WTC11 (cell line): ENCODE measurements around the gene GRIA4. TPM values are rescaled to one million over a fixed set of nuclear protein-coding genes. Genes with fewer than 3 reads are reported as not detected.

Source experiments
- ATAC-seq: fragments of 200-7000 bp; cut with Tn5 transposase; 2 replicates; pipeline ENCODE4 v1.10.0; 2021; ENCODE audit warnings: mild to moderate bottlenecking, moderate library complexity
- CTCF ChIA-PET: fragments of 300-600 bp; sonication (Branson Sonifier 250); formaldehyde crosslinking; loops from one replicate; lab custom pipeline; 2021; ENCODE audit warnings: antibody characterized with exemption; lab: Charles Lee
- POLR2A ChIA-PET: fragments of 350-600 bp; sonication (Branson Sonifier 250); formaldehyde crosslinking; loops from one replicate; lab custom pipeline; 2021; ENCODE audit warnings: antibody characterized with exemption; lab: Charles Lee
- DNase-seq: peaks from one replicate; pipeline ENCODE4 v3.0.0; 2021; ENCODE audit warnings: low spot score
- H3K27ac Mint-ChIP-seq: 2 replicates; pipeline ENCODE4 v1.8.0; 2021; ENCODE audit warnings: mixed read lengths
- H3K27me3 Mint-ChIP-seq: 2 replicates; pipeline ENCODE4 v1.8.0; 2021; ENCODE audit warnings: low read depth, mild to moderate bottlenecking, moderate library complexity, mixed read lengths
- H3K36me3 Mint-ChIP-seq: 2 replicates; pipeline ENCODE4 v1.8.0; 2021; ENCODE audit warnings: mixed read lengths
- H3K4me1 Mint-ChIP-seq: 2 replicates; pipeline ENCODE4 v1.8.0; 2022; ENCODE audit warnings: mixed read lengths
- H3K4me3 Mint-ChIP-seq: 2 replicates; pipeline ENCODE4 v1.8.0; 2021; ENCODE audit warnings: mild to moderate bottlenecking, moderate library complexity, mixed read lengths
- H3K9me3 Mint-ChIP-seq: 2 replicates; pipeline ENCODE4 v1.8.0; 2021; ENCODE audit warnings: mixed read lengths
- CREM ChIP-seq: sonication (generic); formaldehyde crosslinking; IDR thresholded peaks from 2 replicates; pipeline ENCODE4 v1.8.1; 2022; ENCODE audit warnings: mild to moderate bottlenecking, missing genetic modification reagents, moderate library complexity
- GABPB1 ChIP-seq: sonication (generic); formaldehyde crosslinking; IDR thresholded peaks from 2 replicates; pipeline ENCODE4 v1.8.1; 2023; ENCODE audit warnings: mild to moderate bottlenecking, missing genetic modification reagents
- JUN ChIP-seq: sonication (generic); formaldehyde crosslinking; IDR thresholded peaks from 2 replicates; pipeline ENCODE4 v1.8.0; 2023; ENCODE audit warnings: mild to moderate bottlenecking, missing genetic modification reagents
- KAT7 ChIP-seq: sonication (generic); formaldehyde crosslinking; IDR thresholded peaks from 2 replicates; pipeline ENCODE4 v1.8.1; 2023; ENCODE audit warnings: missing genetic modification reagents, mild to moderate bottlenecking, borderline replicate concordance
- MXD4 ChIP-seq: fragments of 250-450 bp; sonication (Bioruptor Pico); IDR thresholded peaks from 2 replicates; pipeline ENCODE4 v1.8.0; 2021; ENCODE audit warnings: mild to moderate bottlenecking, moderate library complexity, borderline replicate concordance
- MYBL2 ChIP-seq: sonication (generic); formaldehyde crosslinking; IDR thresholded peaks from 2 replicates; pipeline ENCODE4 v1.8.1; 2023; ENCODE audit warnings: mild to moderate bottlenecking, moderate library complexity, missing genetic modification reagents
- NFE2L1 ChIP-seq: sonication (generic); formaldehyde crosslinking; IDR thresholded peaks from 2 replicates; pipeline ENCODE4 v1.8.1; 2023; ENCODE audit warnings: missing genetic modification reagents
- PRRX2 ChIP-seq: fragments of 250-450 bp; sonication (Bioruptor Pico); IDR thresholded peaks from 2 replicates; pipeline ENCODE4 v1.8.0; 2021; ENCODE audit warnings: mild to moderate bottlenecking
- RELA ChIP-seq: sonication (generic); formaldehyde crosslinking; IDR thresholded peaks from 2 replicates; pipeline ENCODE4 v1.8.1; 2022; ENCODE audit warnings: missing genetic modification reagents, mild to moderate bottlenecking, borderline replicate concordance
- RORB ChIP-seq: fragments of 250-450 bp; sonication (Bioruptor Pico); IDR thresholded peaks from 2 replicates; pipeline ENCODE4 v1.9.0; 2021; ENCODE audit warnings: mild to moderate bottlenecking
- SMAD4 ChIP-seq: sonication (generic); formaldehyde crosslinking; IDR thresholded peaks from 2 replicates; pipeline ENCODE4 v1.8.0; 2022; ENCODE audit warnings: mild to moderate bottlenecking, missing genetic modification reagents
- TCF7 ChIP-seq: sonication (generic); formaldehyde crosslinking; IDR thresholded peaks from 2 replicates; pipeline ENCODE4 v1.8.0; 2022; ENCODE audit warnings: mild to moderate bottlenecking, low read depth, missing genetic modification reagents, moderate library complexity
- ZNF121 ChIP-seq: sonication (generic); formaldehyde crosslinking; IDR thresholded peaks from 2 replicates; pipeline ENCODE4 v1.8.0; 2023; ENCODE audit warnings: missing genetic modification reagents
- ZNF219 ChIP-seq: sonication (generic); formaldehyde crosslinking; IDR thresholded peaks from 2 replicates; pipeline ENCODE4 v1.8.0; 2023; ENCODE audit warnings: missing genetic modification reagents, mild to moderate bottlenecking, borderline replicate concordance
- ZNF232 ChIP-seq: sonication (generic); formaldehyde crosslinking; IDR thresholded peaks from 2 replicates; pipeline ENCODE4 v1.8.0; 2022; ENCODE audit warnings: mild to moderate bottlenecking, missing genetic modification reagents
- ZNF263 ChIP-seq: sonication (generic); formaldehyde crosslinking; IDR thresholded peaks from 2 replicates; pipeline ENCODE4 v1.8.1; 2022; ENCODE audit warnings: low read depth, mild to moderate bottlenecking, moderate library complexity, missing genetic modification reagents
- ZNF317 ChIP-seq: sonication (generic); formaldehyde crosslinking; IDR thresholded peaks from 2 replicates; pipeline ENCODE4 v1.8.1; 2023; ENCODE audit warnings: low read depth, mild to moderate bottlenecking, moderate library complexity, missing genetic modification reagents, borderline replicate concordance
- ZNF423 ChIP-seq: fragments of 250-450 bp; sonication (Bioruptor Pico); IDR thresholded peaks from 2 replicates; pipeline ENCODE4 v2.1.2; 2022; ENCODE audit warnings: mild to moderate bottlenecking, moderate library complexity
- ZNF671 ChIP-seq: fragments of 250-450 bp; sonication (Bioruptor Pico); IDR thresholded peaks from 2 replicates; pipeline ENCODE4 v1.8.0; 2021; ENCODE audit warnings: mild to moderate bottlenecking
- total RNA-seq: library from RNA; stranded (reverse); gene quantifications from 3 replicates; pipeline ENCODE4 v1.2.3, GENCODE V29; 2021
- TF ChIP-seq, protein P1 (sequence below): sonication (generic); formaldehyde crosslinking; IDR thresholded peaks from 2 replicates; pipeline ENCODE4 v1.8.1; 2023; ENCODE audit warnings: mild to moderate bottlenecking, missing genetic modification reagents
- TF ChIP-seq, protein P2 (sequence below): sonication (generic); formaldehyde crosslinking; IDR thresholded peaks from 2 replicates; pipeline ENCODE4 v1.8.1; 2022; ENCODE audit warnings: low read depth, mild to moderate bottlenecking, moderate library complexity, missing genetic modification reagents, borderline replicate concordance
- TF ChIP-seq, protein P3 (sequence below): sonication (generic); formaldehyde crosslinking; IDR thresholded peaks from 2 replicates; pipeline ENCODE4 v1.8.1; 2022; ENCODE audit warnings: mild to moderate bottlenecking, missing genetic modification reagents, moderate library complexity, borderline replicate concordance
- TF ChIP-seq, protein P4 (sequence below): sonication (generic); formaldehyde crosslinking; conservative IDR thresholded peaks from 2 replicates; pipeline ENCODE4 v1.8.1; 2022; ENCODE audit warnings: mild to moderate bottlenecking, missing genetic modification reagents

GRIA4 gene
- total RNA-seq, 1 experiment from 2014 or later, result 11.4 TPM

DNA sequence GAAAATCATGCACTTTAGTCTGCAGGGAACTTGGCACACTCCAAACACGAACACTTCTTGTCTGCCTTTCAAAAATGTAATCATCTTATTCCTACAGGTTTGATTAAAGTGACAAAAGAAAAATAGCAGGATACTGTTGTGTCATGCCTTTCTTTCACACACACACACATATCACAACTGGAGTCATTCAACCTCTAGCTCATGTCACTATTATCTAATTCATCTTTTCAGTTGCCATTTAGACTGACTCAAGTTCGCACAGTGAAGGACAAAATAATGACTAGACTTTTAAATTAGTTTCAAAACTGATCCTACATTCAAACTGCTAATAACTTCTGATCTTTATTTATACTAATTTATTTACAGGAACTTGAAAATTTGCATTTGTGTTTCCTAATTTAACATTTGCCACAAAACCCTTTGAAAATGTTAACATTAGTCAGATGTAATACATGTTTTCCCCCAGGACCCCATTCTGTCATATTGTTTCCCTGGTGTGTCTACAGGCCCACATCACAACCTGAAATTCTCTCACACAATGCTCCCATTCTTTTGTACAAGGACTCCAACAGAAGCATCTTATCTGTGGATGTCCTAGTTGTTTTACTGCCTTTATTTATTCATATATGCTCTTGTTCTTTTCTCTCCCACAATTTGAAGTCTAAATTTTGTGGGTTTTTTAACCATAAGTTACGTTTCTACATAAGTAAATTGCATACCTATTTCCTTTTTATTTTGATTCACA is 171.1 kb downstream of the GRIA4 start (continued):
- TF ChIP-seq, protein P1, sequence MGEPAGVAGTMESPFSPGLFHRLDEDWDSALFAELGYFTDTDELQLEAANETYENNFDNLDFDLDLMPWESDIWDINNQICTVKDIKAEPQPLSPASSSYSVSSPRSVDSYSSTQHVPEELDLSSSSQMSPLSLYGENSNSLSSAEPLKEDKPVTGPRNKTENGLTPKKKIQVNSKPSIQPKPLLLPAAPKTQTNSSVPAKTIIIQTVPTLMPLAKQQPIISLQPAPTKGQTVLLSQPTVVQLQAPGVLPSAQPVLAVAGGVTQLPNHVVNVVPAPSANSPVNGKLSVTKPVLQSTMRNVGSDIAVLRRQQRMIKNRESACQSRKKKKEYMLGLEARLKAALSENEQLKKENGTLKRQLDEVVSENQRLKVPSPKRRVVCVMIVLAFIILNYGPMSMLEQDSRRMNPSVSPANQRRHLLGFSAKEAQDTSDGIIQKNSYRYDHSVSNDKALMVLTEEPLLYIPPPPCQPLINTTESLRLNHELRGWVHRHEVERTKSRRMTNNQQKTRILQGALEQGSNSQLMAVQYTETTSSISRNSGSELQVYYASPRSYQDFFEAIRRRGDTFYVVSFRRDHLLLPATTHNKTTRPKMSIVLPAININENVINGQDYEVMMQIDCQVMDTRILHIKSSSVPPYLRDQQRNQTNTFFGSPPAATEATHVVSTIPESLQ (CRISPR knock-in tag), result no peak
- TF ChIP-seq, all 79 proteins: peak for 0

DNA sequence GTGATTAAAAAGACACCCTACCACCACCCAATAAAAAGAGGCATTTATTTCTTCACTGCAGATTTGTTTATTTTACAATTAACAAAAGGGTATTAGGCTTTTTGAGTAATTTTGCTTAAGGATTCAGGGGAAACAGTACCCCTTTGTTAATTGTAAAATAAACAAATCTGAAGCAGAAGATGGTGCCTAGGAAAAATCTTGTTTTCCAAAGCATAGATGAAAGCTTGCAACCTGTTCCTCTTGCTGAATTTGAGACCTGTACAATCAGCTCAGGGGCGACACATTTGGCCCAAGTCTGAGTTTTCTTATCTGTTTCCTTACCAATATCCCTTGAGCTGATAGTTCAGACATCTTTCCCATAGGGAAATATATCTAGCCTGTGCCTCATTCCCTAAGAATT is 171.9 kb downstream of the GRIA4 start:
- POLR2A ChIA-PET, result no interaction called here
- DNase-seq (no peak), ATAC-seq (no peak)
- no peak for TF ChIP-seq ZNF263 (CRISPR knock-in tag)
- no peak for TF ChIP-seq MYBL2 (CRISPR knock-in tag)
- TF ChIP-seq KAT7 (CRISPR knock-in tag), result no peak
- no peak for TF ChIP-seq SMAD4 (CRISPR knock-in tag)
- TF ChIP-seq NFE2L1 (CRISPR knock-in tag), result no peak
- TF ChIP-seq, protein P2, sequence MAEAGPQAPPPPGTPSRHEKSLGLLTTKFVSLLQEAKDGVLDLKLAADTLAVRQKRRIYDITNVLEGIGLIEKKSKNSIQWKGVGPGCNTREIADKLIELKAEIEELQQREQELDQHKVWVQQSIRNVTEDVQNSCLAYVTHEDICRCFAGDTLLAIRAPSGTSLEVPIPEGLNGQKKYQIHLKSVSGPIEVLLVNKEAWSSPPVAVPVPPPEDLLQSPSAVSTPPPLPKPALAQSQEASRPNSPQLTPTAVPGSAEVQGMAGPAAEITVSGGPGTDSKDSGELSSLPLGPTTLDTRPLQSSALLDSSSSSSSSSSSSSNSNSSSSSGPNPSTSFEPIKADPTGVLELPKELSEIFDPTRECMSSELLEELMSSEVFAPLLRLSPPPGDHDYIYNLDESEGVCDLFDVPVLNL (CRISPR knock-in tag), result no peak
- no peak for TF ChIP-seq RORB (CRISPR knock-in tag)
- TF ChIP-seq, protein P3, sequence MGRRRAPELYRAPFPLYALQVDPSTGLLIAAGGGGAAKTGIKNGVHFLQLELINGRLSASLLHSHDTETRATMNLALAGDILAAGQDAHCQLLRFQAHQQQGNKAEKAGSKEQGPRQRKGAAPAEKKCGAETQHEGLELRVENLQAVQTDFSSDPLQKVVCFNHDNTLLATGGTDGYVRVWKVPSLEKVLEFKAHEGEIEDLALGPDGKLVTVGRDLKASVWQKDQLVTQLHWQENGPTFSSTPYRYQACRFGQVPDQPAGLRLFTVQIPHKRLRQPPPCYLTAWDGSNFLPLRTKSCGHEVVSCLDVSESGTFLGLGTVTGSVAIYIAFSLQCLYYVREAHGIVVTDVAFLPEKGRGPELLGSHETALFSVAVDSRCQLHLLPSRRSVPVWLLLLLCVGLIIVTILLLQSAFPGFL (CRISPR knock-in tag), result no peak
- TF ChIP-seq ZNF219 (CRISPR knock-in tag), result no peak
- no peak for TF ChIP-seq ZNF423 (CRISPR knock-in tag)
- TF ChIP-seq RELA (CRISPR knock-in tag), result no peak
- TF ChIP-seq MXD4 (CRISPR knock-in tag), result no peak
- TF ChIP-seq, protein P1 (CRISPR knock-in tag), result no peak
- TF ChIP-seq JUN (CRISPR knock-in tag), result no peak
- TF ChIP-seq, protein P4, sequence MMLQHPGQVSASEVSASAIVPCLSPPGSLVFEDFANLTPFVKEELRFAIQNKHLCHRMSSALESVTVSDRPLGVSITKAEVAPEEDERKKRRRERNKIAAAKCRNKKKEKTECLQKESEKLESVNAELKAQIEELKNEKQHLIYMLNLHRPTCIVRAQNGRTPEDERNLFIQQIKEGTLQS (CRISPR knock-in tag), result no peak
- TF ChIP-seq TCF7 (CRISPR knock-in tag), result no peak
- Mint-ChIP-seq H3K4me3 (no peak overlapping the region), H3K9me3 (peaks cover 5% of the 10 kb centered on the region; the same call in 1 of the 2 replicates), H3K4me1 (peaks cover 6% of the 10 kb centered on the region), H3K36me3 (no peaks in the 10 kb centered on the region), H3K27ac (no peak overlapping the region), H3K27me3 (no peaks in the 10 kb centered on the region)
- CTCF ChIA-PET, result no interaction called here

DNA sequence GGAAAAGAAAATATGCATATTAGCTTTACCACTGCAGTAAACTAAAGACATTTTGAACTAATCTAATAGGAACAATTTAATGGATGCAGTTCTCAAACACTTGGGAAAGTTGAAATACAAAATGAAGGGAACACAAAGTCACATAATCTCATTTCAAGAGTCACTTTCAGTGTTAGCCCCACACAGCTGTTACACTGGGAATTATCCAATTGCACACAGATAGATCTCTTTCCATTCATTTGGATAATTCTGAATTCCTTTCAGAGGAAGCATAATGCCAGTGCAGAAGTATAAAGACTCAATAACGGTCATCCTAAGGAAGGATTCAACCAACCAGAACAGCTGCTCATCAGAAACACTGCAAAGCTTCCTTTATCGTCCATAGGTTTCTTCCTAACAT is 173.3 kb downstream of the GRIA4 start:
- Mint-ChIP-seq H3K9me3 (peaks cover 5% of the 10 kb centered on the region; the same call in 1 of the 2 replicates), H3K4me3 (no peak overlapping the region), H3K36me3 (no peaks in the 10 kb centered on the region), H3K4me1 (peaks cover 8% of the 10 kb centered on the region), H3K27ac (no peak overlapping the region), H3K27me3 (no peaks in the 10 kb centered on the region)
- POLR2A ChIA-PET, result no interaction called here
- DNase-seq (no peak), ATAC-seq (no peak)
- CTCF ChIA-PET, result no interaction called here
- TF ChIP-seq ZNF671, result no peak
- TF ChIP-seq, protein P4 (CRISPR knock-in tag), result no peak
- TF ChIP-seq, protein P3 (CRISPR knock-in tag), result no peak
- TF ChIP-seq GABPB1 (CRISPR knock-in tag), result no peak
- TF ChIP-seq CREM (CRISPR knock-in tag), result no peak
- TF ChIP-seq ZNF317 (CRISPR knock-in tag), result no peak
- TF ChIP-seq PRRX2, result no peak
- TF ChIP-seq ZNF232 (CRISPR knock-in tag), result no peak
- TF ChIP-seq ZNF121, result no peak
